GM12874 (cell line): ENCODE results near the gene LMOD3.

Source experiments
- CTCF ChIP-seq: IDR thresholded peaks from 2 replicates; pipeline ENCODE4 v1.5.1; 2011; ENCODE audit warnings: low read depth, mild to moderate bottlenecking, control low read depth, low read length, moderate library complexity; ENCODE audit not compliant: insufficient read depth

Gene LMOD3

DNA sequence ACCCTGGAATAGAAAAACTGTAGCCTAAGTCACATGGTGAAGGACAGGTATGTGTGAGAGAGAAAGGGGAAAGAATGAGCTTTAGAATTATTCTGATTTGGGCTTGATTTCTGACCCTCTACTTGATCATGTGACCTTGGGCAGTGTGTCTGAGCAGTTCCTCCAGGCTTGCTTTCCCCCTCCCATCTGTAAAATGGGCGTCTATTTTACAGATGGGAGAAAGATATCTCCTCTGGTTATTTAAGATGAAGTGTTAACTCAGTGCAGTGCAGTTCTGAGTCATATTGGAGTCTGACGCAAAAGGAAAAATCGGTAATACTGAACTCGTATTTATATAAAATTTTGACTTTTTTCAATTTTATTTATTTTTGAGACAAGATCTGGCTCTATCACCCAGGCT is 38.1 kb upstream of the LMOD3 start:
- TF ChIP-seq CTCF: no peak

DNA sequence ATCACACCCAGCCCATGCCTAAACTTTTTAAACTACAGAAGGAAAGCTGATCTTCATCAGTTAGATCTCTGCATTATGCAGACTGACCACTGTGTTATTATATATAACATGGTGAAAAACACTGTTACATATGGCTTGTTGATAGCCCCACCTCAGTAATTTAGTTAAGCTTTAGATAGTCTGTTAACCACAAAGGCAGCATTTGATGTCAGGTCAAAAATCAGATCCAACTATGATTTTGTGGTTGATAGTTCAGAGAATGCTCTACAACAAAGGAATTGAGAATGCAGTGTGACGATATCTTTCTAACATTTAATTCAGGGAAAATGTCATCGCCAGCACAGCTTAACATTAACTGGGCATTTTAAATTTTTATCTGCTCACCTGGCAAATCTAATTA is 37.7 kb upstream of the LMOD3 start:
- TF ChIP-seq CTCF: no peak

DNA sequence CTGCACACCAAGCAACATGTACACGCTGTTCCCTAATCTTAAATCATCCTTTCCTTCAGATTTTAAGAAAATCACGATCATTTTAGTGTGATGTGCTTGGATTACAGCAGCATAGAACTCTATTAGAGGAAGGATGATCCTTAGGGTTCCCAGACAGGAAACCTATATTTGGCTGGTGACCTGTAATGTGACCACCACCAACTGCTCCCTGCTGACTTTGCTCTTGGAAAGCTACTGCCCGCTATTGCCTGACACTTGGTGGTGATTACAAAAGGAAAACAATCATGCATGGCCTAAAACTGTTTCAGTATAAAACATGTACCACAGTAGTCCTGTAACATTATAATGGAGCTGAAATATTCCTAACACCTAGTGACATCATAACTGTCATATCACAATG is 27.2 kb upstream of the LMOD3 start:
- no peak for TF ChIP-seq CTCF

- TF ChIP-seq CTCF: no peak
These were observed 23.3 kb upstream of the LMOD3 start for GRCh38 chr3:69145688-69146087.

- no peak for TF ChIP-seq CTCF
These were observed 22.3 kb upstream of the LMOD3 start for GRCh38 chr3:69144631-69145245.

DNA sequence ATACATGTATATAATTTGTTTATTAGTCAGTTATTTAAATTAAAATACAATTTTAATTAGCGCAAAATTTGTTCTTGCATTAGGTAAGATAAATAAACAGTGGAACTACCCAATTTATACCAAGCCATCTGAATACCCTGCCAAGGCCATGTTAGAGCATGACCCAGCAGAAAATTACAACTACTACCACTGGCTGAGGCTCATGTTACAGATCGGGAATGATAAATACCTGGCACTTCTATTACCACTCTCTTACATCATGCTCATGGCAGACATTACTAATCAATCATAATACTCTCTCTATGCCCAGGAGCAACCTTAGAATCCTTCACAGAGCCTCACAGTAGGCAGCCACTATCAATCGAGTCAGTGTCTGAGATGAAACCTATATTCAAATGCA is 21.2 kb upstream of the LMOD3 start:
- TF ChIP-seq CTCF: no peak

DNA sequence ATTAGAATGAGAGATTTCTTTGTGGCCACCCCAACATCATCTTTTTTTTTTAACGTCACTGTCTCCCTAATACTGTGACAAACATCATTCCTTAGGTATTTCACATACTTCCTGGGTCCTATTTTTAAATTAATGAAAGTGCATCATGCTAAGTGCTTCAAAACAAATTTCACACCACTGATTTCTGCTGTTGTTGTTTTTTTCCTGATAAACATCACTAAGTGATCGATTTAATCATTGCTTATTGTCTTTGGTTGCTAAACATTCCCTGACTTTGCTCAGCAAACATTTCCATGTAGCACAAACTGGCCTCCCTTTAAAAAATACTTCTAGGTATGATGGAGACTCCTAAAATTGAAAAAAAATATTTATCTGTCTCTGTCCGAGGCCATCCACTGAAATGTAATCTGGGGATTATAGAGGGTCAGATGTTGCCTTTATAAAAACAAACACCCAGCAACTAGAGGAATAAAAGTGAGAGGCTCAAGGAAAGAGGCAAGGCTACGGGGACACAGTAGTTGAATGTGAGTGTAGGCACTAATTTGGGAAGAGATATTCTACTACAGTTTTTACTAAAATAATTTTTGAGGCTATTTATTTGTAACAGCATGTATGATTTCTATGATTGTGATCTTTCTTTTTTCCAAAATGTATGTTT is 20.5 kb upstream of the LMOD3 start:
- no peak for TF ChIP-seq CTCF
